ENCODE measurements around the gene PTPRF.

DNA sequence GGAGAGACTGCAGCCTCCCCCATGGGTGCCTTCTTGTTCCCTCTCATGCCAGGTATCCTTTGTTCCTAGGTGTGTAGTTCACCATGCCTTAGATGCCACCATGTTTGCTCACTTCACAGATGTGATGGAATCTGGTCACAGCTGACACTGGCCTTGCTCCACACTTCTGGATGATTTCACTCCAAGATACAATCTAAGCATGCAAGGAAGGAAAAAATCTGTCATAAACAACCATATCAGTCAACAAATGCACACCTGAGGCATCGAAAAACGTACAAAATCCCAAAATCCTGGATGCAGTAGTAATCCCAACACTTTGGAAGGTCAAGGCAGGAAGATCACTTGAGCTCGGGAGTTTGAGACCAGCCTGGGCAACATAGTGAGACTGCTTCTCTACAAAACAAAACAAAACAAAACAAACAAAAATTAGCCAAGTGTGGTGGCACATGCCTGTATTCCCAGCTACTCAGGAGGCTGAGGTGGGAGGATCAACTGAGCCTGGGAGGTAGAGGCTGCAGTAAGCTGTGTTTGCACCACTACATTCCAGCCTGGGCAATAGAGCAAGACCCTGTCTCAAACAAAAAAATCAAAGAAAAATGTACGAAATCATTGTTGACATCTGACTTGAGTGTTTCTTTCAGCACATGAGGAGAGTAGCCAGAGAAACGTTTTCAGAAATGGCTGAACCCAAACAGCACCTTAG is 17.1 kb upstream of the PTPRF start:
- TF ChIP-seq, protein P1, sequence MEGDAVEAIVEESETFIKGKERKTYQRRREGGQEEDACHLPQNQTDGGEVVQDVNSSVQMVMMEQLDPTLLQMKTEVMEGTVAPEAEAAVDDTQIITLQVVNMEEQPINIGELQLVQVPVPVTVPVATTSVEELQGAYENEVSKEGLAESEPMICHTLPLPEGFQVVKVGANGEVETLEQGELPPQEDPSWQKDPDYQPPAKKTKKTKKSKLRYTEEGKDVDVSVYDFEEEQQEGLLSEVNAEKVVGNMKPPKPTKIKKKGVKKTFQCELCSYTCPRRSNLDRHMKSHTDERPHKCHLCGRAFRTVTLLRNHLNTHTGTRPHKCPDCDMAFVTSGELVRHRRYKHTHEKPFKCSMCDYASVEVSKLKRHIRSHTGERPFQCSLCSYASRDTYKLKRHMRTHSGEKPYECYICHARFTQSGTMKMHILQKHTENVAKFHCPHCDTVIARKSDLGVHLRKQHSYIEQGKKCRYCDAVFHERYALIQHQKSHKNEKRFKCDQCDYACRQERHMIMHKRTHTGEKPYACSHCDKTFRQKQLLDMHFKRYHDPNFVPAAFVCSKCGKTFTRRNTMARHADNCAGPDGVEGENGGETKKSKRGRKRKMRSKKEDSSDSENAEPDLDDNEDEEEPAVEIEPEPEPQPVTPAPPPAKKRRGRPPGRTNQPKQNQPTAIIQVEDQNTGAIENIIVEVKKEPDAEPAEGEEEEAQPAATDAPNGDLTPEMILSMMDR (IDR thresholded peaks at IDR 0.05) = no peak
- no peak for TF ChIP-seq POLR2A (IDR thresholded peaks at IDR 0.05)
